Stimulated activated CD8-positive, alpha-beta memory T cell treated with anti-CD3 and anti-CD28 coated beads, Interleukin-15, amount 100 ng/mL, for 4 hours (primary cell): Measurements from ENCODE around the gene ZNF804B.

Source experiments
- DNase-seq, 2 donors: peaks; one replicate each; pipeline ENCODE4 v3.0.0-alpha.2; 2020; ENCODE audit warnings: low read depth in 2 of 2

Gene ZNF804B

DNA sequence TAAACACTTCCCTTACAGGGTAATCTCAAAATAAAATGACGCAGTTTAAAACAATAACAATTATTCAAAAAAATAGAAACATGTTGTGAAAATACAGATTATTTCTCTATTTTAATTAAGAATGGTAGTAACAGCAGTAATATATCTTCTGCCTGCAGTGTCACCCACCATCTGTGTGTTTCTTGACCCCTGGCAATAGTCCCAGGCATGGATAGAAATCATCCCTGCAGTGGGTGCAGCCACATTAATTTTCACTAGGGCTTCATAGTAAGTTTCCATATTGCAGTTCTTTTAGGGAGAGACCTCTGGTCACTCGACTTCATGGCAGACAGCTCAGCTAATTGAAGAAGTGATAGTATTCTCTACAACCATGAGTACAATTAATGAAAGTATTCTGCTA lies 506.1 kb downstream of the ZNF804B start:
- no peak for DNase-seq

DNA sequence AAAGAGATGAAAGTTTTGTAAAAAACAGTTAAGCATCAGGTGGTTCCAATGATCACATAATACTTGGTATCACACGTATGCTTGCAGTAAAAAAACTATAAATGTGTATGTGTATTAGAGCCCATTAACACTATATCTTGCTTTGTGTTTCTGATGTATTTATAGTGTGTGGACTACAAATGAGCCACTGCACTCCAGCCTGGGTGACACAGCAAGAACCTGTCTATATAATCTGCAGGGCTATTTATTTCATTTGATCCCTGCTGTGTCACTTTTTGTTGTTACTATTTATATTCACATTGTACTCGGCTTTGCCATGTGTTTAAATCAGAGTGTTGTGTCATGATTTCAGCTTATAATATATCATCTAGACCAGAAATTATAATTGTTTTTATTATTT lies 523.8 kb downstream of the ZNF804B start:
- DNase-seq: no peak

DNA sequence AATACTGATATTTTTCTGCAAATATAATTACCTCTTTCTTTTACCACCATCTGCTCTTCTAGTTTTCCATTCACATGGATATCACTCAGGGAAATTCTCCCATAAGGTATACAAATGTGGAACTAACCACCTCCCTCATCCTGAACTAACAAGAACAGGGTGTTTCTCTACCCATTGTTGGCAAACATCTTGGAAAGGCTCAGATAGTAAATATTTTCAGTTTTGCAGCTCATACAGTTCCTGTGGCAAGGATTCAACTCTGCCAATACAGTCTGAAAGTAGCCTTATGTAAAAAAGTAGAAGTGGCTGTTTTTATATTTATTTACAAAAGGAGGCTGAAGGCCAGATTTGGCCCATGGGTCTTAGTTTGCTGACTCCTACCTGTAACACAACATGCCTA lies 549.0 kb downstream of the ZNF804B start:
- DNase-seq: no peak

DNA sequence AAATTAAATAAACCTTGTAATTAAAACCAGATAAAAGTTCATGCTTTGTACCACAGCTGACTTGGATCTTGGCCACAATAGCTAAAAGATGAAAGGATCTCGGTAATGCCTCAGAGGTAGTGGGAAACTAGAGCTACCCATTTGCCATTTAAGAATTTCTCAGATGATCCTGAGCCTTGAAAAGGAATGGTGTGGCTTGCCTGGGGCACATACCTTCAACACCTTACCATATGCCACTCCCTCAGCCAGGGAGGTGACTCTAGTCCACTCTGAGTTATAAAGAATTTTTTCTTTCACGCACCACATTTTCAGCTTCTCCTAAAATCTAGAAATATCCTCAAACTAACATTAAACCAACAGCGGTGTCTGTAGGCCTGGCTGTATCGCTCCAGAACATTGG lies 552.4 kb downstream of the ZNF804B start:
- no peak for DNase-seq

DNA sequence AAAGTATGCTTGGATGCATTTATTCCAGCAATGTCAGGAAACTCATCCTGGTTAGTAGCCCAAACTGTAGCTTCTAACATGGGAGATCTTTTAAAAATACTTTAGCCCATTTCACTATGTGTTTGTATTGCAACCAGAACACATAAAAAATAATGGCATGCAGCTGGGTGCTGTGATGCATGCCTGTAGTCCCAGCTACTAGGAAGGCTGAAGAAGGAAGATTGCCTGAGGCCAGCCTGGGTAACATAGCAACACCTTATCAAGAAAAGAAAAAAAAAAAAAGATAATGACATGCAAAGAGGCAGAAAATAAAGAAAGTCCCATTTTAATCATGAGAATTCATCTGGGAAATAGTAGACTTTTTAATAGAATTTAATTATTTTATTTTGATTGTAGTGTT lies 553.1 kb downstream of the ZNF804B start:
- DNase-seq: no peak

DNA sequence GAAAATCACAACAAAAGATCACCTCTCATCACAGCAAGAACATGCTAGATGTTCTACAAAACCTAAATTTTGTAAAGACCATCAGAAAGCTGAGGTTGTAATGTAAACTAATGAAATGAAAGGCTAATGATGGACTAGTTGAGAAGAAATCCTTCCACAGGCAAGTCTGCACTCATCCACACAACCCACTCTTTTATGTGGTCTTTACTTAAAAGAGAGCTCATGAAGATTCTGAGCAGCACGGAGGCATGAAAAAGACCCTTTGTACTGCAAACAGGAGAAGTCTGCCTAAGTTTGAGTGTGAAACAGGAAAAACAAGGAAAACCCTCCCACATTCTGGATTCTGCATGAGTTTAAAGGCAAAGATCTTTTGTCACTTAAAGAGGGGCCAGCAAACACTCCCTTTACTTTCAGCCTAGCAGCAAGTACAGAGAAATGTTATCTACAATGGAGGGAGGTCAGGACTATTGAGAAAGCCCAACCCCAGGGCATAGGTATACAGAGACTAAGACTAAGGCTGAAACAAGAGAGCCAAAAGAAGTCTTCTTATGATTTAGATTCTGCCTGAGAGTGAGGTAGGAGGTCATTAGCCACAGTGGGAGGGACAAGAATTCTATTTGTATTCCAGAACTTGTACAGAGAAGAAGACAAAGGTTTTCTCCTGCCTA lies 557.2 kb downstream of the ZNF804B start:
- DNase-seq: no peak

DNA sequence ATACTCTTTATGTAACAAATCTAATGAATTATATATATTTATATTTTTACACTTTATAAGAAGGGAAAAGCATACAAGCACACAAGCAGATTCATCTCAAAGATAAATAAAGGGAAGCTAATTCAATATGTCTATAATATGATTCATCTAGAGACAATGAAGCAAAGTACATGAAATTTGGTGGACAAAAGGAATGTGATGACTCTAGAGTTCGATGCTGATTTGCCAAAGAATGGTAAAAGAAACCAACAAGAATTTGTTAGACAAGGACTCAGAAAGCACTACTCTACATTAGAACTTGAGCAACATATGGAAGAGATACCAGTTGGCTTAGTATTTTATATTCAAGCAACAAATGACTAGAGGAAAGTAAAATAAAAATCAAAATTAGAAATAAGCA lies 572.5 kb downstream of the ZNF804B start:
- DNase-seq: no peak

DNA sequence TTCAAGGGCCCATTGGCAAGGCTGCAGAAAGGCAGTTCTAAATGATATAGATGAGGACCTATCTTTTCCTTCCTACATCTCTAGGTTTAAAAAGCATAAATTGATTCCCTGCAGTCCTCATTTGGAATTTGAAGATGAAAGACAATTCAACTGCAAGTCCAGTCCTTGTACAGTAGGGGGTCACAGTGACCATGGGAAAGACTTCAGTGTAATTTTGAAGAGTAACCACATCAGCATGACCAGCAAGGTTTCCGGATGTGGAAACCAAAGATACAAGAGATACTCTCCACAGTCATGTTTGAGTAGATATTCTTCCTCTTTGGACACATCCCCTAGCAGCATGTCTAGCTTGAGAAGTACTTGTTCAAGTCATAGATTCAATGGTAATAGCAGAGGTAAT lies 575.3 kb downstream of the ZNF804B start:
- no peak for DNase-seq

DNA sequence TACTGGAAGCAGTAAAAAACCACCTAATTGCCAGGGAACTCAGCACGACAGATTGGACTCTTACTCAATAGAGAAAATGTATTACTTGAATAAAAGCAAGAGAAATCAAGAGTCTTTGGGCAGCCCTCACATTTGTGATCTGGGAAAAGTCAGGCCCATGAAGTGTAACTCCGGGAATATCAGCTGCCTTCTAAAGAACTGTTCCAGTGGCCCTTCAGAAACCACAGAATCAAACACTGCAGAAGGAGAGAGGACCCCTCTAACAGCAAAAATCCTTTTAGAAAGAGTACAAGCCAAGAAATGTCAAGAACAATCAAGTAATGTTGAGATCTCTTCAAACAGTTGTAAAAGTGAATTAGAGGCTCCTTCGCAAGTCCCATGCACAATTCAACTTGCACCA lies 576.0 kb downstream of the ZNF804B start:
- DNase-seq: no peak

DNA sequence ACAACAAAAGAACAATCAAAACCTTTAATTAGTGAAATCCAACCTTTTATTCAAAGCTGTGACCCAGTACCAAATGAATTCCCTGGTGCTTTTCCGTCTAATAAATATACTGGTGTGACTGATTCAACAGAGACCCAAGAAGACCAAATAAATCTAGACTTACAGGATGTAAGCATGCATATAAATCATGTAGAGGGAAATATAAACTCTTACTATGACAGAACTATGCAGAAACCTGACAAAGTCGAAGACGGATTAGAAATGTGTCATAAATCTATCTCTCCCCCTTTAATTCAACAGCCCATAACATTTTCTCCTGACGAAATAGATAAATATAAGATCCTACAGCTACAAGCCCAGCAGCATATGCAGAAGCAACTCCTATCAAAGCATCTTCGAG lies 576.6 kb downstream of the ZNF804B start:
- DNase-seq: no peak

DNA sequence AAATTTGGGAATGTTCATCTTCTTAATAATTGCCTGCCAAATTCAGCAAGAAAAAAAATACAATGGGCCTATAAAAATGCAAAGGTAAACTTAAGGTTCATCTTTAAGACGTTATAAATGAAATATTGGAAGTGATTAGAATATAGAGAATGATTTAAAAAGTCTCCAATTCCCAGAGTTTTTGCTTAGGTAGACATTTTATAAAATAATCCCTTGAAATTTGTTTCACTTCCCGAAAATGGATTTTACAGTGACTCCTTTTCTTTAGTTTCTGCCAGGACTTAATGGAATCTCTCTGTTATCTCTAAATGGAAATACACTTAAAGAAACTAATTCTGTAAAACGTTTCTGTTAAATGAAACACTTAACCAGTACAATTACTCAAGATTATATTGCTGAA lies 580.2 kb downstream of the ZNF804B start:
- no peak for DNase-seq

DNA sequence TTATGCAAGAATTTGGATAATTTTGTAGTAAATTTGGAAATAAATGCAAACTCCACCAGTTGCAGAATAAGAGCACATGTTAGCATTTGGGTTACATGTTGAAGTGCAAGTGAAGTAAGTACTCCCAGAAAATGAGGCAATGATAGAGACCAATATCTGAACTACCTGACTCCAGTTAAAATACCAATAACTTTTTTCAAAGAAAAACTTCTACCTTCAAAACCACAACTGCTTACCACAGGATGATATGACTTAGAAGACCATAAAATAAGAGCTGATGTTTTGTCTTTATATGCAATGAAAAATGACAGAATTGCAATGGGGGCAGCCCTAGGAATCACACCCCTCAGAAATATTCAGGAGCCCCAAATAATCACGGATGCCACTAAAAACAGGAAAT lies 597.6 kb downstream of the ZNF804B start:
- DNase-seq: no peak

DNA sequence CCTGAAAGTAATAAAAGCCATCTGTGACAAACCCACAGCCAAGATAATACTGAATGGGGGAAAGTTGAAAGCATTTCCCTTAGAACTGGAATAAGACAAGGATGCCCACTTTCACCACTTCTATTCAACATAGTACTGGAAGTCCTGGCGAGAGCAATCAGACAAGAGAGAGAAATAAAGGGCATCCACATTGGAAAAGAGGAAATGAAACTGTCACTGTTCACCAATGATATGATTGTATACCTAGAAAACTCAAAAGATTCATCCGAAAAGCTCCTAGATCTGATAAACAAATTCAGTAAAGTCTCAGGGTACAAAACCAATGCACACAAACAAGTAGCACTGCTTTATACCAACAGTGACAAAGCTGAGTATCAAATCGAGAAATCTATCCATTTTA lies 617.7 kb downstream of the ZNF804B start:
- DNase-seq: no peak

DNA sequence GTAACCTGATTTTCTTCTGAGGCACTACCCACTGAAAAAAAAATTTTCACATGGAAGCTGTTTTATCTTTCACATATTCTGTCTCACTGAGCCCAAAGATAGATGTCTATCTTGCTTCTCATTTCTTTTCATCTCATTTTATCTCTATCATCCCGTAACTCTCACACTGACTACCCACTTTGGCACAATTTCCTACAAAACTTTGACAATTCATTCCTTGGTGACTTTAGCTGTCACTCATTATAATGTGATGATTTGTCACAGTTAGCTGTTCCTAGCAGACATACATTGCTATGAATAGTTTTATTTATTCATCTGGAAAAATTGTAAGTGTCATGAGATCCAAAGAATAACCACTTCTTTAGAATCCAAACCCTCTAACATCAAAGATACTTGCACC lies 625.9 kb downstream of the ZNF804B start:
- DNase-seq: no peak
